SK-N-SH (cell line): ENCODE measurements around the gene USB1. TPM values are rescaled to one million over a fixed set of nuclear protein-coding genes. Genes with fewer than 3 reads are reported as not detected.

Experiments
- CTCF ChIA-PET: fragments of 300-600, 350-600 bp; formaldehyde crosslinking; extraction: SDS; loops from one replicate; lab custom pipeline; 2021; lab: Yijun Ruan, JAX
- POLR2A ChIA-PET: fragments of 350-600 bp; sonication (Branson Sonifier 250); formaldehyde crosslinking; extraction: SDS; loops from one replicate; lab custom pipeline; 2020; ENCODE audit warnings: antibody characterized with exemption, inconsistent platforms; lab: Yijun Ruan, JAX
- DNase-seq: peaks from one replicate; pipeline ENCODE4 v3.0.0; 2012
- H2AFZ ChIP-seq: fragments of 200-600 bp; sonication (generic); 2 replicates; pipeline ENCODE4 v1.8.1; 2016; ENCODE audit warnings: antibody characterized with exemption, mild to moderate bottlenecking, low read depth
- H3F3A ChIP-seq: fragments of 200-600 bp; sonication (generic); replicated peaks from 2 replicates; pipeline ENCODE3; 2016; ENCODE audit warnings: antibody characterized with exemption, mild to moderate bottlenecking; ENCODE audit not compliant: insufficient read depth
- H3K27ac ChIP-seq, 2 experiments: fragments of 200-500 bp in 1 of 2; fragments of 200-600 bp in 1 of 2; sonication (Bioruptor generic) in 1 of 2; sonication (generic), shearing (Covaris generic) in 1 of 2; 2 replicates each; pipeline versions ENCODE4 v1.5.1 to v1.6.1; 2014 to 2016; ENCODE audit warnings: low read depth in 2 of 2, inconsistent platforms in 1 of 2, low read length in 1 of 2, mild to moderate bottlenecking in 1 of 2, mixed read lengths in 1 of 2
- H3K27me3 ChIP-seq: fragments of 200-600 bp; sonication (generic), shearing (Covaris generic); 2 replicates; pipeline ENCODE4 v1.6.1; 2016; ENCODE audit warnings: mixed run types; ENCODE audit not compliant: insufficient read depth
- H3K36me3 ChIP-seq, 2 experiments: fragments of 200-500 bp in 1 of 2; fragments of 200-600 bp in 1 of 2; sonication (Bioruptor generic) in 1 of 2; sonication (generic) in 1 of 2; replicated peaks in 1 of 2; 2 replicates each; pipeline versions ENCODE3 to v1.5.1; 2014 to 2016; ENCODE audit warnings: low read length in 1 of 2, mild to moderate bottlenecking in 1 of 2; ENCODE audit not compliant: insufficient read depth in 2 of 2, control insufficient read depth in 1 of 2
- H3K4me1 ChIP-seq, 2 experiments: fragments of 200-500 bp in 1 of 2; fragments of 200-600 bp in 1 of 2; sonication (Bioruptor generic) in 1 of 2; sonication (generic), shearing (Covaris generic) in 1 of 2; 2 replicates each; pipeline versions ENCODE4 v1.5.1 to v1.6.1; 2014 to 2016; ENCODE audit warnings: low read depth in 1 of 2, low read length in 1 of 2, mixed run types in 1 of 2; ENCODE audit not compliant: insufficient read depth in 2 of 2, control insufficient read depth in 1 of 2
- H3K4me2 ChIP-seq: fragments of 200-600 bp; sonication (generic), shearing (Covaris generic); 2 replicates; pipeline ENCODE4 v1.6.1; 2017; ENCODE audit warnings: mixed run types
- H3K4me3 ChIP-seq, 2 experiments: fragments of 200-500 bp in 1 of 2; fragments of 200-600 bp in 1 of 2; sonication (Bioruptor generic) in 1 of 2; sonication (generic), shearing (Covaris generic) in 1 of 2; 2 replicates each; pipeline versions ENCODE4 v1.5.1 to v1.8.1; 2014 to 2016; ENCODE audit warnings: low read depth in 2 of 2, inconsistent platforms in 1 of 2, low read length in 1 of 2, mild to moderate bottlenecking in 1 of 2, mixed read lengths in 1 of 2, moderate library complexity in 1 of 2
- H3K79me2 ChIP-seq: fragments of 200-600 bp; sonication (generic); 2 replicates; pipeline ENCODE4 v1.8.1; 2017; ENCODE audit warnings: mild to moderate bottlenecking; ENCODE audit not compliant: insufficient read depth
- H3K9ac ChIP-seq: fragments of 200-600 bp; sonication (generic); 2 replicates; pipeline ENCODE4 v1.6.1; 2017; ENCODE audit warnings: mixed run types
- H3K9me2 ChIP-seq: fragments of 200-600 bp; sonication (generic); 2 replicates; pipeline ENCODE4 v1.6.1; 2017; ENCODE audit warnings: mixed run types
- H3K9me3 ChIP-seq: fragments of 200-600 bp; sonication (generic); 2 replicates; pipeline ENCODE4 v1.6.1; 2017; ENCODE audit warnings: mixed run types, mild to moderate bottlenecking, moderate library complexity
- H4K20me1 ChIP-seq: fragments of 200-600 bp; sonication (generic); 2 replicates; pipeline ENCODE4 v1.6.1; 2017; ENCODE audit warnings: mild to moderate bottlenecking, mixed run types; ENCODE audit not compliant: insufficient read depth
- CHD2 ChIP-seq: fragments of 150-350 bp; IDR thresholded peaks from 2 replicates; pipeline ENCODE4 v1.6.1; 2018; ENCODE audit warnings: low read length; ENCODE audit not compliant: partially characterized antibody
- ELF1 ChIP-seq: IDR thresholded peaks from 2 replicates; pipeline ENCODE4 v1.4.0; 2012
- EZH2phosphoT487 ChIP-seq: fragments of 200-600 bp; sonication (generic); IDR thresholded peaks from 2 replicates; pipeline ENCODE4 v1.6.1; 2017; ENCODE audit warnings: low read depth, mixed run types, mild to moderate bottlenecking, antibody characterized with exemption, moderate library complexity, borderline replicate concordance
- FOSL2 ChIP-seq: IDR thresholded peaks from 2 replicates; pipeline ENCODE4 v1.4.0; 2012; ENCODE audit warnings: low read depth, mild to moderate bottlenecking, moderate library complexity, borderline replicate concordance
- FOXJ3 ChIP-seq: sonication (generic); formaldehyde crosslinking; IDR thresholded peaks from 2 replicates; pipeline ENCODE4 v1.5.1; 2020; ENCODE audit warnings: mild to moderate bottlenecking, missing genetic modification reagents
- FOXM1 ChIP-seq: IDR thresholded peaks from 2 replicates; pipeline ENCODE4 v1.4.0; 2012; ENCODE audit warnings: low read depth, mild to moderate bottlenecking
- GABPA ChIP-seq: IDR thresholded peaks from 2 replicates; pipeline ENCODE4 v1.4.0; 2012; ENCODE audit warnings: low read depth, mild to moderate bottlenecking
- JUND ChIP-seq: IDR thresholded peaks from 2 replicates; pipeline ENCODE4 v1.4.0; 2012
- MEF2A ChIP-seq: IDR thresholded peaks from 2 replicates; pipeline ENCODE4 v1.4.0; 2012; ENCODE audit warnings: low read depth, borderline replicate concordance
- NRF1 ChIP-seq: IDR thresholded peaks from 2 replicates; pipeline ENCODE4 v1.6.1; 2012; ENCODE audit warnings: low read depth, mild to moderate bottlenecking, low read length
- RAD21 ChIP-seq: IDR thresholded peaks from 2 replicates; pipeline ENCODE4 v1.6.1; 2012; ENCODE audit warnings: mild to moderate bottlenecking, low read length
- RCOR1 ChIP-seq: fragments of 150-350 bp; IDR thresholded peaks from 2 replicates; pipeline ENCODE4 v1.6.1; 2017; ENCODE audit warnings: antibody characterized with exemption, low read length
- RFX5 ChIP-seq: IDR thresholded peaks from 2 replicates; pipeline ENCODE4 v1.6.1; 2012; ENCODE audit warnings: mild to moderate bottlenecking, improper control_type of control experiment, low read length
- SIN3A ChIP-seq: IDR thresholded peaks from 2 replicates; pipeline ENCODE4 v1.6.1; 2012; ENCODE audit warnings: low read depth, mild to moderate bottlenecking, low read length, moderate library complexity, borderline replicate concordance
- SMC3 ChIP-seq: IDR thresholded peaks from 2 replicates; pipeline ENCODE4 v1.6.1; 2012; ENCODE audit warnings: low read depth, low read length, improper control_type of control experiment
- WGBS: methylation state at CpG from one replicate; pipeline ENCODE4 v1.1.6; 2017; ENCODE audit warnings: low lambda C conversion rate; 5-methylcytosine and 5-hydroxymethylcytosine counted together
- polyA plus RNA-seq, 3 experiments: library from polyadenylated mRNA; depleted of rRNA; stranded (reverse); fragments of >200 nt; gene quantifications; 2 replicates each; pipeline ENCODE4 v1.2.3, GENCODE V29; 2012
- TF ChIP-seq, protein P1 (sequence below): IDR thresholded peaks from 2 replicates; pipeline ENCODE4 v1.4.0; 2012; ENCODE audit warnings: low read depth
- TF ChIP-seq, protein P2 (sequence below): fragments of 200-600 bp; sonication (generic); IDR thresholded peaks from 2 replicates; pipeline ENCODE4 v1.6.1; 2017; ENCODE audit warnings: antibody characterized with exemption, mild to moderate bottlenecking, moderate library complexity
- TF ChIP-seq, protein P3 (sequence below): IDR thresholded peaks from 2 replicates; pipeline ENCODE4 v1.4.0; 2012; ENCODE audit warnings: low read depth, borderline replicate concordance
- TF ChIP-seq, protein P4 (sequence below): IDR thresholded peaks from 2 replicates; pipeline ENCODE4; 2012
- TF ChIP-seq, protein P5 (sequence below): IDR thresholded peaks from 2 replicates; pipeline ENCODE4 v1.6.1; 2012; ENCODE audit warnings: mild to moderate bottlenecking, low read depth, low read length, moderate library complexity

Gene USB1
- polyA plus RNA-seq, 1 of the 3 experiments (the other 2 are of a cell fraction): 94.1 TPM

DNA sequence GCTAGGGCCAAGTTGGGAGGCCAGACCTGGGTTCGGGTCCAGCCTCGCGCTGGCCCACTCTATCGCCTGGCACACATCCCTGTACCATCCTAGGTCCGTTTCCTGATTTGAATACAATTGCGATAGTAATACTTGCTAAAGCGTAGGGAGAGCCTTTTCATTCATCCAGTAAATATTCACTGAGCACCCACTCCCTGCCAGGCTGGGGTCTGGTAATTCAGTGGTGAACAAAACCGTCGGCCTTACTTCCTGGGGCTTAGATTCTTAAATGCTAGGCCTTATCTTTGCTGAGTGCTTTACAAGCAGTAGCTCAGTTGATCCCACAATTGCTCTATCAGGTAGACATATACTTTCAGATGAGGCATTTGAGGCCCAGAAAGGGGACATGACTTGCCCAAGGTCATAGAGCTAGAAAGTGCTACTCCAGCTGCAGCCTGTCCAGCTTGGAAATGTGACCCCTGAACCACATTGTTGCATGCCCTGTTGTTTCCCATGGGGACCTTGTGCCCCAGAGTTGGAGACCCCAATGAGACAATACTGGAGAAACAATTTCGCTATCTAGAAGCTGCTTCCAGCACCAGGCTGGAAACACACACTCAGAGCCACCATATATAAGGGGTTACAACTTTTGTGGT lies 691 bp downstream of the USB1 start:
- Histone ChIP-seq H3K27me3 (no peaks in the 10 kb centered on the region), H3K4me2 (peak overlapping the region; percentile 100), H3K9ac (0 out of 2 replicates have a peak overlapping the region, but pooled peaks have one; percentile 15), H3K4me1 (peaks cover 0 to 18% of the 10 kb centered on the region in 2 experiments; a peak in 2 of 4 replicates), H2AFZ (no peak overlapping the region; the same call in 1 of the 2 replicates), H4K20me1 (0 out of 2 replicates have a peak, but pooled peaks cover 6% of the 10 kb centered on the region), H3K9me3 (no peaks in the 10 kb centered on the region), H3K4me3 (peak overlapping the region; percentile 88 to 94), H3F3A (peaks cover 4% of the 10 kb centered on the region), H3K36me3 (peaks cover 12 to 20% of the 10 kb centered on the region in 2 experiments), H3K27ac (peak overlapping the region in 1 of 2 experiments; percentile 80; a peak in 2 of 4 replicates), H3K9me2 (no peaks in the 10 kb centered on the region), H3K79me2 (peaks cover 34% of the 10 kb centered on the region)
- WGBS: 36% methylated on average over 10 of the region's 10 CpGs
- ChIA-PET POLR2A (interaction anchor here (1.0 kb wide), 1 partner anchor 127 kb away, joined by 4 read pairs; the partner anchor contains the start of gene CFAP20), CTCF (interaction anchor here (0.6 to 6.2 kb wide), 24 partner anchors 8 to 486 kb away, joined by 3 to 71 read pairs (median 5); partner anchors contain the start of gene CFAP20)
- no peak for DNase-seq
- no peak for TF ChIP-seq FOSL2
- no peak for TF ChIP-seq FOXJ3 (CRISPR knock-in tag)
- TF ChIP-seq FOXM1: no peak
- TF ChIP-seq CHD2: no peak
- TF ChIP-seq, protein P1, sequence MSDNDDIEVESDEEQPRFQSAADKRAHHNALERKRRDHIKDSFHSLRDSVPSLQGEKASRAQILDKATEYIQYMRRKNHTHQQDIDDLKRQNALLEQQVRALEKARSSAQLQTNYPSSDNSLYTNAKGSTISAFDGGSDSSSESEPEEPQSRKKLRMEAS: no peak
- TF ChIP-seq, protein P2, sequence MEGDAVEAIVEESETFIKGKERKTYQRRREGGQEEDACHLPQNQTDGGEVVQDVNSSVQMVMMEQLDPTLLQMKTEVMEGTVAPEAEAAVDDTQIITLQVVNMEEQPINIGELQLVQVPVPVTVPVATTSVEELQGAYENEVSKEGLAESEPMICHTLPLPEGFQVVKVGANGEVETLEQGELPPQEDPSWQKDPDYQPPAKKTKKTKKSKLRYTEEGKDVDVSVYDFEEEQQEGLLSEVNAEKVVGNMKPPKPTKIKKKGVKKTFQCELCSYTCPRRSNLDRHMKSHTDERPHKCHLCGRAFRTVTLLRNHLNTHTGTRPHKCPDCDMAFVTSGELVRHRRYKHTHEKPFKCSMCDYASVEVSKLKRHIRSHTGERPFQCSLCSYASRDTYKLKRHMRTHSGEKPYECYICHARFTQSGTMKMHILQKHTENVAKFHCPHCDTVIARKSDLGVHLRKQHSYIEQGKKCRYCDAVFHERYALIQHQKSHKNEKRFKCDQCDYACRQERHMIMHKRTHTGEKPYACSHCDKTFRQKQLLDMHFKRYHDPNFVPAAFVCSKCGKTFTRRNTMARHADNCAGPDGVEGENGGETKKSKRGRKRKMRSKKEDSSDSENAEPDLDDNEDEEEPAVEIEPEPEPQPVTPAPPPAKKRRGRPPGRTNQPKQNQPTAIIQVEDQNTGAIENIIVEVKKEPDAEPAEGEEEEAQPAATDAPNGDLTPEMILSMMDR: no peak
- no peak for TF ChIP-seq SIN3A
- TF ChIP-seq ELF1: no peak
- TF ChIP-seq JUND: no peak
- no peak for TF ChIP-seq MEF2A
- no peak for TF ChIP-seq SMC3
- no peak for TF ChIP-seq EZH2phosphoT487
- TF ChIP-seq, protein P3, sequence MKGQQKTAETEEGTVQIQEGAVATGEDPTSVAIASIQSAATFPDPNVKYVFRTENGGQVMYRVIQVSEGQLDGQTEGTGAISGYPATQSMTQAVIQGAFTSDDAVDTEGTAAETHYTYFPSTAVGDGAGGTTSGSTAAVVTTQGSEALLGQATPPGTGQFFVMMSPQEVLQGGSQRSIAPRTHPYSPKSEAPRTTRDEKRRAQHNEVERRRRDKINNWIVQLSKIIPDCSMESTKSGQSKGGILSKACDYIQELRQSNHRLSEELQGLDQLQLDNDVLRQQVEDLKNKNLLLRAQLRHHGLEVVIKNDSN: no peak
- TF ChIP-seq, protein P4, sequence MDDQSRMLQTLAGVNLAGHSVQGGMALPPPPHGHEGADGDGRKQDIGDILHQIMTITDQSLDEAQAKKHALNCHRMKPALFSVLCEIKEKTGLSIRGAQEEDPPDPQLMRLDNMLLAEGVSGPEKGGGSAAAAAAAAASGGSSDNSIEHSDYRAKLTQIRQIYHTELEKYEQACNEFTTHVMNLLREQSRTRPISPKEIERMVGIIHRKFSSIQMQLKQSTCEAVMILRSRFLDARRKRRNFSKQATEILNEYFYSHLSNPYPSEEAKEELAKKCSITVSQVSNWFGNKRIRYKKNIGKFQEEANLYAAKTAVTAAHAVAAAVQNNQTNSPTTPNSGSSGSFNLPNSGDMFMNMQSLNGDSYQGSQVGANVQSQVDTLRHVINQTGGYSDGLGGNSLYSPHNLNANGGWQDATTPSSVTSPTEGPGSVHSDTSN: no peak
- TF ChIP-seq, protein P5, sequence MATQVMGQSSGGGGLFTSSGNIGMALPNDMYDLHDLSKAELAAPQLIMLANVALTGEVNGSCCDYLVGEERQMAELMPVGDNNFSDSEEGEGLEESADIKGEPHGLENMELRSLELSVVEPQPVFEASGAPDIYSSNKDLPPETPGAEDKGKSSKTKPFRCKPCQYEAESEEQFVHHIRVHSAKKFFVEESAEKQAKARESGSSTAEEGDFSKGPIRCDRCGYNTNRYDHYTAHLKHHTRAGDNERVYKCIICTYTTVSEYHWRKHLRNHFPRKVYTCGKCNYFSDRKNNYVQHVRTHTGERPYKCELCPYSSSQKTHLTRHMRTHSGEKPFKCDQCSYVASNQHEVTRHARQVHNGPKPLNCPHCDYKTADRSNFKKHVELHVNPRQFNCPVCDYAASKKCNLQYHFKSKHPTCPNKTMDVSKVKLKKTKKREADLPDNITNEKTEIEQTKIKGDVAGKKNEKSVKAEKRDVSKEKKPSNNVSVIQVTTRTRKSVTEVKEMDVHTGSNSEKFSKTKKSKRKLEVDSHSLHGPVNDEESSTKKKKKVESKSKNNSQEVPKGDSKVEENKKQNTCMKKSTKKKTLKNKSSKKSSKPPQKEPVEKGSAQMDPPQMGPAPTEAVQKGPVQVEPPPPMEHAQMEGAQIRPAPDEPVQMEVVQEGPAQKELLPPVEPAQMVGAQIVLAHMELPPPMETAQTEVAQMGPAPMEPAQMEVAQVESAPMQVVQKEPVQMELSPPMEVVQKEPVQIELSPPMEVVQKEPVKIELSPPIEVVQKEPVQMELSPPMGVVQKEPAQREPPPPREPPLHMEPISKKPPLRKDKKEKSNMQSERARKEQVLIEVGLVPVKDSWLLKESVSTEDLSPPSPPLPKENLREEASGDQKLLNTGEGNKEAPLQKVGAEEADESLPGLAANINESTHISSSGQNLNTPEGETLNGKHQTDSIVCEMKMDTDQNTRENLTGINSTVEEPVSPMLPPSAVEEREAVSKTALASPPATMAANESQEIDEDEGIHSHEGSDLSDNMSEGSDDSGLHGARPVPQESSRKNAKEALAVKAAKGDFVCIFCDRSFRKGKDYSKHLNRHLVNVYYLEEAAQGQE: no peak
- TF ChIP-seq RAD21: no peak
- TF ChIP-seq NRF1: no peak
- TF ChIP-seq RCOR1: no peak
- no peak for TF ChIP-seq RFX5
- no peak for TF ChIP-seq GABPA
